NOMO-1 treated with DMSO at 0.1 percent for 48 hours (cell line): ENCODE data around the gene SKA1.
"Not testable (repeated sequence)": the region's sequence is repeated elsewhere in the genome, so short reads cannot be mapped to it uniquely, and the experiment has no call there.

Experiments
- DNase-seq: peaks from one replicate; lab custom pipeline; 2025; ENCODE audit not compliant: unreplicated experiment; lab: John Stamatoyannopoulos, UW

SKA1 gene

GRCh38 chr18:50393802-50394201 is 19.0 kb downstream of the SKA1 start:
- DNase-seq: no peak

- DNase-seq: peak; percentile 11
Observed at GRCh38 chr18:50395093-50395492, 20.2 kb downstream of the SKA1 start.

- no peak for DNase-seq
Observed at GRCh38 chr18:50396005-50396660, 21.3 kb downstream of the SKA1 start.

GRCh38 chr18:50397023-50397422 is 22.2 kb downstream of the SKA1 start:
- DNase-seq: no peak

GRCh38 chr18:50398099-50398498 is 23.3 kb downstream of the SKA1 start:
- no peak for DNase-seq

- DNase-seq: no peak
Observed at GRCh38 chr18:50398947-50399346, 24.1 kb downstream of the SKA1 start.

- DNase-seq: no peak
Observed at GRCh38 chr18:50399582-50399981, 24.7 kb downstream of the SKA1 start.

- DNase-seq: not testable (repeated sequence)
Observed at GRCh38 chr18:50400438-50400837, 25.6 kb downstream of the SKA1 start.

GRCh38 chr18:50401295-50401694 is 26.4 kb downstream of the SKA1 start:
- no peak for DNase-seq

- DNase-seq: no peak
Observed at GRCh38 chr18:50401888-50402287, 27.0 kb downstream of the SKA1 start.

- not testable (repeated sequence) for DNase-seq
Observed at GRCh38 chr18:50404752-50405581, 30.1 kb downstream of the SKA1 start.

- no peak for DNase-seq
Observed at GRCh38 chr18:50405582-50406271, 30.9 kb downstream of the SKA1 start.

GRCh38 chr18:50409236-50409635 is 34.4 kb downstream of the SKA1 start:
- no peak for DNase-seq

GRCh38 chr18:50410008-50410407 is 35.2 kb downstream of the SKA1 start:
- no peak for DNase-seq

- DNase-seq: peak; percentile 3
Observed at GRCh38 chr18:50410894-50411293, 36.0 kb downstream of the SKA1 start.

- not testable (repeated sequence) for DNase-seq
Observed at GRCh38 chr18:50416832-50417231, 42.0 kb downstream of the SKA1 start.

GRCh38 chr18:50417705-50418104 is 42.9 kb downstream of the SKA1 start:
- not testable (repeated sequence) for DNase-seq

- no peak for DNase-seq
Observed at GRCh38 chr18:50418650-50419049, 43.8 kb downstream of the SKA1 start.

GRCh38 chr18:50422286-50422898 is 47.5 kb downstream of the SKA1 start:
- DNase-seq: no peak

GRCh38 chr18:50424877-50425690 is 50.2 kb downstream of the SKA1 start:
- DNase-seq: peak; percentile 5

GRCh38 chr18:50427896-50428295 is 53.0 kb downstream of the SKA1 start:
- DNase-seq: no peak
